GM18868 (cell line): Measurements from ENCODE around the gene AKT2.

ENCODE experiments used
- ATAC-seq: cut with Tn5 transposase; IDR thresholded peaks from one replicate; pipeline ENCODE4 v1.9.1; 2021; ENCODE audit warnings: mild to moderate bottlenecking, moderate library complexity; ENCODE audit not compliant: unreplicated experiment

AKT2 gene

GRCh38 chr19:40274585-40275544 is 10.3 kb downstream of the AKT2 start:
- no peak for ATAC-seq

- no peak for ATAC-seq
These were observed 11.4 kb downstream of the AKT2 start for GRCh38 chr19:40273469-40274360.

GRCh38 chr19:40272261-40272660 is 12.9 kb downstream of the AKT2 start:
- ATAC-seq, result no peak

- ATAC-seq, result no peak
These were observed 13.4 kb downstream of the AKT2 start for GRCh38 chr19:40271706-40272105.

GRCh38 chr19:40270362-40271089 is 14.6 kb downstream of the AKT2 start:
- no peak for ATAC-seq

- ATAC-seq, result no peak
These were observed 15.8 kb downstream of the AKT2 start for GRCh38 chr19:40269216-40269940.

GRCh38 chr19:40267601-40267997 is 17.5 kb downstream of the AKT2 start:
- ATAC-seq, result no peak

- ATAC-seq, result no peak
These were observed 18.1 kb downstream of the AKT2 start for GRCh38 chr19:40266912-40267600.

- ATAC-seq, result no peak
These were observed 19.0 kb downstream of the AKT2 start for GRCh38 chr19:40266119-40266518.

- ATAC-seq, result no peak
These were observed 19.4 kb downstream of the AKT2 start for GRCh38 chr19:40265763-40266099.

GRCh38 chr19:40265055-40265762 is 19.9 kb downstream of the AKT2 start:
- ATAC-seq, result no peak

- ATAC-seq, result no peak
These were observed 20.7 kb downstream of the AKT2 start for GRCh38 chr19:40264314-40265054.

GRCh38 chr19:40263440-40264313 is 21.5 kb downstream of the AKT2 start:
- ATAC-seq, result no peak

- ATAC-seq, result no peak
These were observed 22.7 kb downstream of the AKT2 start for GRCh38 chr19:40262422-40262821.

GRCh38 chr19:40261631-40262030 is 23.5 kb downstream of the AKT2 start:
- ATAC-seq, result no peak

GRCh38 chr19:40257096-40257517 is 28.0 kb downstream of the AKT2 start:
- ATAC-seq, result no peak

GRCh38 chr19:40256512-40256911 is 28.6 kb downstream of the AKT2 start:
- ATAC-seq, result no peak
